Fibroblast of upper back skin (primary cell): ENCODE results near the gene ARAP3.

Source experiments
- DNase-seq: peaks from one replicate; pipeline ENCODE4 v3.0.0-alpha.2; 2013

ARAP3 gene

DNA sequence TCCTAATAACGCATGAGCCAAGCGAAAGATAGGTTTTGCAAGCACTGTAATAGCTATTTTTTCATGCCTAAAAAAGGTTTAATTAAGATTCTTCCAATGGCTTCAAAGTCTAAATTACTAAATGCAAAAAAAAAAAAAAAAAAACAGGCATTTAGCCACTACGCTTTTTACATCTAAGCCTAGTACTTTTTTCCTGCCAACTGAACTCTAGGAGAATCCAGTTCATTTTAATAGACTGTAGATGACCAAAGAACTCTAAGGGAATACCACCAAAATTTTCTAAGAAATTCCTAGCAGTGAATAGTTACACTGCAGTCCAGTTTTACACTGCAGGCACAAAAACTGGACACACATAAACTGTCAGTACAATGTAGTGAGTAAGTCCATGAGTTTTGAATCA, 73.0 kb downstream of the ARAP3 start:
- no peak for DNase-seq

DNA sequence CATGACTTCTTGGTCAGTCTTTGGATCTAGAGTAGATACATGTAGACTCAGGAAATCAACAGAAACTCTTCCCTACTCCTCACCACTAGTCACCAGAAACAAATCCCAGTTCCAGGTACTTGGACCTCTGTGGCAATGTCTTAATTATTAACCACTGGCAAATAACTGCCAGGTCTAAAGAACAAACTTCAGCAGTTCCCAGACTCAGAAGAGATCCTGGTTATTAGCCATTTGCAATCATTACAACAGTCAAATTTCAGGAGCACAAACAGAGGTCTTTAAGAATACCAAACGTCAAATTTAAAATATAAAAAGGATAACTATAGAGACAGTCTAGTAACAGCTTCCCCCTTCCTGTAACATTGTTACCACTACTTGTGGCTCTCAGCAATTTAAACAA, 73.5 kb downstream of the ARAP3 start:
- no peak for DNase-seq

DNA sequence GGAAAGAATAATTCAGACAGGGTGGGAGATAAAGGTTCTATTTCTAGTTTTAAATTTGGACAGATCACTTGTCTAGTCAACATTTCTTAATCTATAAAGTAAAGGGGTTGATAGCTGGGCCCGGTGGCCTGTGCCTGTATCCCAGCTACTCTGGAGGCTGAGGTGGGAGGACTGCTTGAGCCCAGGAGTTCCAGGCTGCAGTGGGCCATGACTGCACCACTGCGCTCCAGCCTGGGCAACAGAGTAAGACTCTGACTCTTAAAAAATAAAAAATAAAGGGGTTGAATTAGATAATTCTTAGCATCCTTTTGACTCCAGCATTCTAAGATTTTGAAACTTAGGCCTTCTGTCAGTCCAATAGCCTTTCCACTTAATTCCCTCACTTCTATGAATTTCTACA, 74.0 kb downstream of the ARAP3 start:
- no peak for DNase-seq

DNA sequence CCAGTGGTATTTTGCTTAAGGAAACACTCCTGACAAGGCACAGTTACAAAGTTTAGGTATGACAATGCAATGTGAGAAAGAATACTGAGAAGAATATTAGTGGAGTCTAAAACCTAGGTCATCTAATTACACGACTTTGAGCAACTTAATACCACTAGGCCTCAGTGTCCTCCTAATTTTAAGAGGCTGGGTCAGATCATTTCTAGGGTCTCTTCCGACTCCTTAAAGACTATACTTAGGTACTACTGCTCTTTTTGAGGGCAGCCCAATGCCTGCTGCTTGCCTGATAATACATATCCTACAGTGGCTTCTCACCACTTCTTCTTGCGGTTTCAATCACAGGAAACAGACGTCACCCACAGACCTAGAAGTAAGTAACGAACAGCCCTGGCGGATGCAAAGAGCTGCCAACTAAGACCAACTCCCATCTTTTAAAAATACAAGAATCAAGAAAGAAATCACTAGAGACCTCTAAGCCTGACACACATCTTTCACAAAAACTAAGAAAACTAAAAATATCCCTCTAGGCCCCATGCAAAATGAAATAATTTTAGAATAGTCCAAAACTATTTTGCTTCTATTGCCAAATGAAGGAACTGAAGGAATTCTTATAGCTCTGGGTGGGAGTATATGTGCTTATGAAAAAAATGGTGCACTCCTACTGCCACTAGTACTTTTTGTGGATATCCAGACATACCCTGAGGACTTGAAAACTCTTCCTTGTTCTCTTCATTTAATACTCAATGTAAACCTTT, 76.3 kb downstream of the ARAP3 start:
- peak; percentile 46 for DNase-seq

DNA sequence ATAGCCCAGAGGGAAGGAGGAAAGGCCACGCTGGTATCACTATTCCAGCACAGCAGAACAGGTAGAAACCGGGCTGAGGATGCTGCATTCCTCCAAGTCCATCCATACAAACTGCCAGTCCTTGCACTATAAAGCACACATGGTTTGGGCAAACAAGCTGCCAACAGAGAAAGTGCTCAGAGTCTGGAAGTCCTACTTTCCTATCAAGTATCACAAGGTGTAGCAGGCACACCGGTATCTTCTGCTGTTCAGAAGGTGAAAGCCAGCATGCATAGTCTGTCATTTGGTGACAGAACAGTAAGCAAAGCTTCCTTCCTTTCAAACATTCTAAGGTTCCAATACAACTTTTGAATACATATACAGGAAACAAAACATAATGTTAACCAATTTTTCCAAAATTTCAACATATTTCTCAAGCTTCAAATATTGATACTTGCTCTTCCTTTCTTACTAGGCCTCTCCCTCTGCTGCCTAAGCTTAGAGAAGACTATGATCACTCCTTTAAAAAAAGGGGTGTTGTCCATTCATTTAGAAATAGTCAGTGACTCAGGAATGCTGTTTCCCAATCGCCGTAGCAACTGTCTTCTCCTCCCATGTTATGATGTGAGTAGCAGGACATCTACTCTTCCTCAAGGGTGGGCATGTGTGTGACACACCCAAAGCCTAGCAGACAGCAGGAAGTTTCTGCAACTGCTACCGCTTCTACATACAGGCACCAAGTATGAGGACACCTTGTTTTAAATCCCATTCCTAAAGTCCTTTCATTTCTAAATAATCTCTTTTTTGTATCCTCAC, 77.9 kb downstream of the ARAP3 start:
- peak; percentile 90 for DNase-seq
